Heart right ventricle (tissue), 16 donors: ENCODE data around the gene EWSR1. TPM values are rescaled to one million over a fixed set of nuclear protein-coding genes. Genes with fewer than 3 reads are reported as not detected.
"Not testable (repeated sequence)": the region's sequence is repeated elsewhere in the genome, so short reads cannot be mapped to it uniquely, and the experiment has no call there.

Experiments used
- ATAC-seq, 8 donors: fragments of 200-7000 bp; cut with Tn5 transposase; one replicate each; pipeline ENCODE4 v1.9.1; 2020; ENCODE audit warnings: mild to moderate bottlenecking in 8 of 8, moderate library complexity in 8 of 8, moderate number of reproducible peaks in 1 of 8
- DNase-seq, 2 donors: peaks; one replicate each; pipeline ENCODE4 v3.0.0-alpha.2; 2020
- H3K27ac ChIP-seq, 10 donors: fragments of 200-600 bp; sonication (generic) in 2 of 10; one replicate each; pipeline versions ENCODE4 v1.5.0 to v1.8.0; 2020 to 2022; ENCODE audit warnings: mild to moderate bottlenecking in 3 of 10
- H3K27me3 ChIP-seq, 7 donors: fragments of 200-600 bp; one replicate each; pipeline ENCODE4 v1.8.0; 2021 to 2022; ENCODE audit warnings: mild to moderate bottlenecking in 2 of 7
- H3K36me3 ChIP-seq, 9 donors: fragments of 200-600 bp; sonication (generic) in 1 of 9; one replicate each; pipeline versions ENCODE4 v1.5.0 to v1.8.0; 2020 to 2022; ENCODE audit warnings: mild to moderate bottlenecking in 2 of 9
- H3K4me1 ChIP-seq, 9 donors: fragments of 200-600 bp; sonication (generic) in 1 of 9; one replicate each; pipeline versions ENCODE4 v1.5.0 to v1.8.0; 2020 to 2022; ENCODE audit warnings: mild to moderate bottlenecking in 4 of 9
- H3K4me3 ChIP-seq, 10 donors: fragments of 200-600 bp; sonication (generic) in 2 of 10; one replicate each; pipeline versions ENCODE4 v1.5.0 to v1.8.0; 2020 to 2022; ENCODE audit warnings: mild to moderate bottlenecking in 7 of 10, moderate library complexity in 2 of 10
- H3K9me3 ChIP-seq, 11 donors: fragments of 200-600 bp in 10 of 11; sonication (generic) in 2 of 11; one replicate each; pipeline versions ENCODE4 v1.5.0 to v1.8.0; 2013 to 2022; ENCODE audit warnings: mild to moderate bottlenecking in 2 of 11, control low read depth in 1 of 11, moderate library complexity in 1 of 11
- WGBS, 2 donors: extraction: QIAGEN DNeasy Blood & Tissue Kit; methylation state at CpG; one replicate each; pipeline ENCODE4 v1.1.7; 2013; ENCODE audit warnings: inconsistent platforms in 1 of 2; 5-methylcytosine and 5-hydroxymethylcytosine counted together
- intact Hi-C, 10 donors: fragments of 100-400 bp; cut with DNase I; formaldehyde crosslinking; loops; one replicate each; pipeline versions ENCODE4 v1.11.1 to v1.14.2; 2022
- polyA plus RNA-seq, 2 donors: library from polyadenylated mRNA; stranded (reverse); fragments of 200-250 nt; gene quantifications; one replicate each; pipeline ENCODE4 v1.2.3, GENCODE V29; 2013
- total RNA-seq, 10 donors: library from RNA; stranded (reverse); fragmentation: NEBNext Ultra II Directional in 3 of 10; extraction: Animal tissue kit (Norgen Biotek cat#: 25700) in 3 of 10; gene quantifications; one replicate each; pipeline versions ENCODE4 v1.2.1 to v1.2.4, GENCODE V29; 2021 to 2023
- TF ChIP-seq, protein P1 (sequence below), 9 donors: fragments of 200-600 bp; sonication (generic) in 2 of 9; IDR thresholded peaks; one replicate each; pipeline versions ENCODE4 v1.5.0 to v1.8.0; 2021 to 2022; ENCODE audit warnings: antibody characterized with exemption in 9 of 9, mild to moderate bottlenecking in 5 of 9, moderate library complexity in 1 of 9
- donor health status: Arrhythmogenic right ventricular cardiomyopathy.
- donor health status: ischemic (EF 13 %, LVEDD 7.1; RV severe dilation, severe dysfunction).
- donor health status: healthy with polysubstance abuse.
- donor health status: DM: no; HTN: yes; CAD: no.
- donor health status: DM: no; HTN: no; CAD: no.
- donor health status: ischemic (EF 25% LVEDD 6.9; RV normal size, moderate dysfunction).
- donor health status: ischemic (EF 25% LVEDD 5.7; RV mildly dilated, moderate dysfunction).
- donor health status: healthy.
- donor health status: DM: yes; HTN: yes; CAD: no.
- donor health status: Ischemic cardiomyopathy.
- donor health status: ischemic (EF 35%, LVEDD 5.7; RV mildly dilated, moderate dysfunction).
- donor health status: nonischemic (EF 11% LVEDD 7.7; RV severe dilation, severe dysfunction).
- donor health status: DM: yes; HTN: yes; CAD: no.
- donor health status: PGD.
- donor health status: ischemic (EF 29% LVEDD 5.4; RV normal size, mild dysfunction).
- donor health status: nonischemic (EF 23%, LVEDD 6.1; RV moderate dilation, normal function).

Gene EWSR1
- total and polyA plus RNA-seq, 12 donors: 105 to 153 (median 137) TPM

DNA sequence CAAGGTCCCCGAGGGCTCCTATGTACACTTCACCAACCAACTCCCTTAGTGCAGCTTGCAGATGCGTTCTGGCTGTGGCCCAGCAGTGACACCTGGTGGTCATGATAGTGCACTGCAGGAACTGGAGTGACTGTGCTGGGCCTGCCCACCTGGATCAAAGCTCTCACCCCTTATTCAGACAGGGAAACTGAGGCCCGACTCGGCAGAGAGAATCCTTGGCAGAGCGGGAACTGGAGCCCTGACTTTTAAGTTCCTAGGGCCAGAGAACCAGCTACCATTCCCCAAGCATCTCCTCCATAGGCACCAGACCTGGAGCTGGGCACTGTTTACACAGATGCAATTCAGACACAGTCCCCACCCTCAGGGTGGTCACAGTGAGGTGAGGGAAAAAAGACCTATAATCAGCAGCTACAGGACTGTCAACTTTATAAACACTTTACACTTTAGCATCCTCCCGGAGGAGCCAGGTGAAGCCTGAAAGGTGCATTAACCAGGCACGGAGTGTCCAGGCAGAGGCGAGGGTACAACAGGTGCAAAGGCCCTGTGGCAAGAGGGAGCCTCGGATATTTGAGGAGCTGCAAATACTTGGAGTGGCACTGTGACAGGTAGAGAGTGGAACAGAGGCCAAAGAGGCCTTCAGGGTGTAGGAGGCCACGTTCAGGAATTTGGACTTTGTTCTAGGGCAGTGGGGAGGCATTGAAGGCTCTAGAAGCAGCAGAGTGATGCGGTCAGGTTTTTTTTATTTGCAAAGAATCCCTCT, 22.3 kb upstream of the EWSR1 start:
- no peak overlapping the region for H3K4me3 ChIP-seq
- H3K27ac ChIP-seq: no peak overlapping the region
- DNase-seq (peak; percentile 58 to 62), ATAC-seq (peak; percentile 75 to 94 (median 92))
- TF ChIP-seq, protein P1, sequence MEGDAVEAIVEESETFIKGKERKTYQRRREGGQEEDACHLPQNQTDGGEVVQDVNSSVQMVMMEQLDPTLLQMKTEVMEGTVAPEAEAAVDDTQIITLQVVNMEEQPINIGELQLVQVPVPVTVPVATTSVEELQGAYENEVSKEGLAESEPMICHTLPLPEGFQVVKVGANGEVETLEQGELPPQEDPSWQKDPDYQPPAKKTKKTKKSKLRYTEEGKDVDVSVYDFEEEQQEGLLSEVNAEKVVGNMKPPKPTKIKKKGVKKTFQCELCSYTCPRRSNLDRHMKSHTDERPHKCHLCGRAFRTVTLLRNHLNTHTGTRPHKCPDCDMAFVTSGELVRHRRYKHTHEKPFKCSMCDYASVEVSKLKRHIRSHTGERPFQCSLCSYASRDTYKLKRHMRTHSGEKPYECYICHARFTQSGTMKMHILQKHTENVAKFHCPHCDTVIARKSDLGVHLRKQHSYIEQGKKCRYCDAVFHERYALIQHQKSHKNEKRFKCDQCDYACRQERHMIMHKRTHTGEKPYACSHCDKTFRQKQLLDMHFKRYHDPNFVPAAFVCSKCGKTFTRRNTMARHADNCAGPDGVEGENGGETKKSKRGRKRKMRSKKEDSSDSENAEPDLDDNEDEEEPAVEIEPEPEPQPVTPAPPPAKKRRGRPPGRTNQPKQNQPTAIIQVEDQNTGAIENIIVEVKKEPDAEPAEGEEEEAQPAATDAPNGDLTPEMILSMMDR (IDR thresholded peaks at IDR 0.05): peak; percentile 94 to 98 (median 97)
- H3K36me3 ChIP-seq: no peaks in the 10 kb centered on the region
- 43 to 45% methylated on average over 11 of the region's 11 CpGs for WGBS, 2 donors
- peaks cover 0 to 7% (median 0%) of the 10 kb centered on the region in 9 donors for H3K4me1 ChIP-seq
- peaks cover 0 to 18% (median 6%) of the 10 kb centered on the region in 11 donors for H3K9me3 ChIP-seq
- H3K27me3 ChIP-seq: no peaks in the 10 kb centered on the region
- intact Hi-C loops: loop anchor here in 8 of 10 donors (1.0 to 10.0 kb wide), 9 partner anchors 39 to 641 kb away; partner anchors contain the start of gene EMID1 (in 1 of the 8)

DNA sequence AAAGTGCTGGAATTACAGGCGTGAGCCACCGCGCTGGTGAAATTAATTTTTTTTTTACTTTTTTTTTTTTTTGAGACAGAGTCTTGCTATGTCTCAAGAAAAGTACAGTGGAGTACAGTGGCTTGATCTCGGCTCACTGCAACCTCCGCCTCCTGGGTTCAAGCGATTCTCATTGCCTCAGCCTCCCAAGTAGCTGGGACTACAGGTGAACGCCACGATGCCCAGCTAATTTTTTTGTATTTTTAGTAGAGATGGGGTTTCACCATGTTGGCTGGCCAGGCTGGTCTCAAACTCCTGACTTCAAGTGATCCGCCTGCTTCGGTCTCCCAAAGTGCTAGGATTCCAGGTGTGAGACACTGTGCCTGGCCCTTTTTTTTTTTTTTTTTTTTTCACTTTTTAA, 20.2 kb upstream of the EWSR1 start:
- not testable (repeated sequence) for H3K4me3 ChIP-seq, H3K27me3 ChIP-seq, H3K4me1 ChIP-seq, H3K27ac ChIP-seq, H3K9me3 ChIP-seq, ATAC-seq, DNase-seq, H3K36me3 ChIP-seq
- intact Hi-C loops: loop anchor here in 8 of 10 donors (5.0 to 10.0 kb wide), 7 partner anchors 41 to 643 kb away; partner anchors contain the start of gene EMID1 (in 1 of the 8)
- 94 to 98% methylated on average over 10 of the region's 10 CpGs for whole genome bisulfite sequencing, 2 donors

DNA sequence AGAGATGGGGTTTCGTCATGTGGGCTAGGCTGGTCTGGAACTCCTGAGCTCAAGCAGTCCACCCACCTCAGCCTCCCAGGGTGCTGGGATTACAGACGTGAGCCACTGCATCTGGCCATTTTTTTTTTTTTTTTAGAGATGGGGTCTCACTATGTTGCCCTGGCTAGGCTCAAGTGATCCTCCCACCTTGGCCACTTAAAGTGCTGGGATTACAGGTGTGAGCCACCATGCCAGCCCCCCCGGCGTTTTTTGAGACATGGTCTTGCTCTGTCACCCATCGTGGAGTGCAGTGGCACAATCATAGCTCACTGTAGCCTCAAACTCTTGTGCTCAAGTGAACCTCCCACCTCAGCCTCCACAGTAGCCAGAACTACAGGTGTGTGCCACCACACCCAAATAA, 16.8 kb upstream of the EWSR1 start:
- Histone ChIP-seq H3K9me3 (no peaks in the 10 kb centered on the region), H3K36me3 (no peaks in the 10 kb centered on the region), H3K27me3 (no peaks in the 10 kb centered on the region), H3K4me1 (no peaks in the 10 kb centered on the region), H3K27ac (no peak overlapping the region), H3K4me3 (no peak overlapping the region)
- no peak for DNase-seq
- TF ChIP-seq, protein P1 (IDR thresholded peaks at IDR 0.05): no peak
- no peak for ATAC-seq
- intact Hi-C loops: loop anchor here in 2 of 10 donors (10.0 kb wide), 3 partner anchors 146 to 526 kb away; no protein-coding TSS in a partner anchor
- WGBS, 2 donors: 92 to 95% methylated on average over 5 of the region's 5 CpGs

DNA sequence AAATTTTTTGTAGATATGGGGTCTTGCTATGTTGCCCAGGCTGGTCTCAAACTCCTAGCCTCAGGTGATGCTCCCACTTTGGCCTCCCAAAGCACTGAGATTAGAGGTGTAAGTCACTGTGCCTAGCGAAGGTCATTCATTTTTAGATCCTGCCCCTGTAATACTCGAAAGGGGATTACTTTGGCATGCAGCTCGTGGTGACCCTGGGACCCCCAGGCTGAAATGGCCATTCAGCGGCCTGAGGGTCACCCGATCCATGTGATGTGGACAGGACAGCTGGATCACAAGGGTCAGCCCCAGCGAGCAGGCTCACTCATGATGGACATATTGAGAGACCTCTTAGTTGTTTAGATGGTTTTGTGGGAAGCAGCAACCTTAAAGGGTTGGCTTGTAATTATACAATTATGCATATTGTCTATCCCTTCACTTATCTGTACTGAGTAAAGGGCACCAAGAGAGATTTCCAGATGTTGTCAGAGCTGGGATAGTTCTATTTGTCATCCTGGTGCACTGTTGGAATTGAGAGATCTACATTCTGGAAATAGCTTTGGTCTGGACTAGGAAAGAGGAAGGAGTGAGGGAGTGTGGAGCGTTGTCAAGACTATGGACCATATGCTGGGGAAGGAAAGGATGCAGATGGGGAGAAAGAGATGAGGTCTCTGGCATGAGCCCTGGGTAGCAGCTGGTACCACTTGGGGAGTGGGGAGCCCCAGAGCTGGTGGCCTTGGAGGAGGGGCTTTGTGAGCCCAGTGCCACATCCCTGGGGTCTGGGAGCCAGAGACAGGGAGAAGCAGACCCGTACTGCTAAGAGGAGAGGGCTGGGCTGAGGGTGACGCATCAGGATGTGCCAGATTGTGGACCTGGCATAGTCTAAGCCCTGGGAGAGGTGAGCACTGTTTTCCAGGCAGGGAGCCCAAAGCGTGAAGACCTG, 15.8 kb upstream of the EWSR1 start:
- Histone ChIP-seq H3K27me3 (no peaks in the 10 kb centered on the region), H3K36me3 (no peaks in the 10 kb centered on the region), H3K9me3 (no peaks in the 10 kb centered on the region), H3K27ac (no peak overlapping the region), H3K4me1 (no peaks in the 10 kb centered on the region), H3K4me3 (no peak overlapping the region)
- DNase-seq (no peak), ATAC-seq (no peak)
- intact Hi-C loops: loop anchor here in 2 of 10 donors (10.0 kb wide), 3 partner anchors 147 to 527 kb away; no protein-coding TSS in a partner anchor
- TF ChIP-seq, protein P1 (IDR thresholded peaks at IDR 0.05): no peak
- WGBS, 2 donors: 91% methylated on average over 10 of the region's 10 CpGs
